Loucy (cell line): ENCODE measurements around the gene NOS3.

Experiments used
- EZH2phosphoT487 ChIP-seq: fragments of 200-600 bp; IDR thresholded peaks from 2 replicates; pipeline ENCODE4 v1.6.1; 2018; ENCODE audit warnings: antibody characterized with exemption, mild to moderate bottlenecking, moderate library complexity, borderline replicate concordance
- TF ChIP-seq, protein P1 (sequence below): fragments of 200-600 bp; sonication (generic); conservative IDR thresholded peaks from 2 replicates; pipeline ENCODE4 v1.5.1; 2014; ENCODE audit warnings: mild to moderate bottlenecking, antibody characterized with exemption, low read length

DNA sequence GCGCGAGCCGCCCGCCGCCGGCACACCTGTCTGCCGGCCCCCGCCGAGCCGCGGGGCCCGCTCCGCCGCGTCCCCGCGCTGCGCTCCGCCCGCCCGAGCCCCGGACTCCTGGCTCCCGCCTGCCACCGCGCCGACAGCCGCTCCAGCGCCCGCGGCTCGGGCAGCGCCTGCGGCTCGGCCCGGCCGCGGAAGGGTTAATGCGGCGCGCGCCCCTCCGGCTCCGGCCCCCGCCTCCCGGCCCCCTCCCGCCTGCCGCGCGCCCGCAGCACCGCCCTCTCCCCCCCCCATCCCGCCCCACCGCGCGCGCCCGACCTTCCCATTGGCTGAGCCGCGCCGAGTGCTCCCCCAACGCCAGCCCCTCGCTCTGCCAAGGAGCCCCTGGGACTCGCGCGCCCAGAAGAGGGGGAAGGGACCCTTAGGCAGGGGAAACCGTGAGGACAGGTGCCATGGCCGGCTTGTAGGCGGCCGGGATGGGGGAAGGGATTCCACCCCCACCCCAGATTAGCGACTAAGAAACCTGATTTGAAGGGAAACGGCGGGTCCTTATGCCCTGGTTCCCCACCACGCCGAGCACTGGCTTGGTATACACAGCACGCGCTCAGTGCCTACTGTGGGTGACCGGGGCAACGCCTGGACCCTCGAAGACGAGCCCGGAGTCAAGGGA, 12.6 kb upstream of the NOS3 start, which contains the start of gene KCNH2:
- TF ChIP-seq, protein P1, sequence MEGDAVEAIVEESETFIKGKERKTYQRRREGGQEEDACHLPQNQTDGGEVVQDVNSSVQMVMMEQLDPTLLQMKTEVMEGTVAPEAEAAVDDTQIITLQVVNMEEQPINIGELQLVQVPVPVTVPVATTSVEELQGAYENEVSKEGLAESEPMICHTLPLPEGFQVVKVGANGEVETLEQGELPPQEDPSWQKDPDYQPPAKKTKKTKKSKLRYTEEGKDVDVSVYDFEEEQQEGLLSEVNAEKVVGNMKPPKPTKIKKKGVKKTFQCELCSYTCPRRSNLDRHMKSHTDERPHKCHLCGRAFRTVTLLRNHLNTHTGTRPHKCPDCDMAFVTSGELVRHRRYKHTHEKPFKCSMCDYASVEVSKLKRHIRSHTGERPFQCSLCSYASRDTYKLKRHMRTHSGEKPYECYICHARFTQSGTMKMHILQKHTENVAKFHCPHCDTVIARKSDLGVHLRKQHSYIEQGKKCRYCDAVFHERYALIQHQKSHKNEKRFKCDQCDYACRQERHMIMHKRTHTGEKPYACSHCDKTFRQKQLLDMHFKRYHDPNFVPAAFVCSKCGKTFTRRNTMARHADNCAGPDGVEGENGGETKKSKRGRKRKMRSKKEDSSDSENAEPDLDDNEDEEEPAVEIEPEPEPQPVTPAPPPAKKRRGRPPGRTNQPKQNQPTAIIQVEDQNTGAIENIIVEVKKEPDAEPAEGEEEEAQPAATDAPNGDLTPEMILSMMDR = no peak
- no peak for TF ChIP-seq EZH2phosphoT487
